Measurements from ENCODE around the gene SLC26A8. TPM values are rescaled to one million over a fixed set of nuclear protein-coding genes. Genes with fewer than 3 reads are reported as not detected.

SLC26A8 gene, protein sequence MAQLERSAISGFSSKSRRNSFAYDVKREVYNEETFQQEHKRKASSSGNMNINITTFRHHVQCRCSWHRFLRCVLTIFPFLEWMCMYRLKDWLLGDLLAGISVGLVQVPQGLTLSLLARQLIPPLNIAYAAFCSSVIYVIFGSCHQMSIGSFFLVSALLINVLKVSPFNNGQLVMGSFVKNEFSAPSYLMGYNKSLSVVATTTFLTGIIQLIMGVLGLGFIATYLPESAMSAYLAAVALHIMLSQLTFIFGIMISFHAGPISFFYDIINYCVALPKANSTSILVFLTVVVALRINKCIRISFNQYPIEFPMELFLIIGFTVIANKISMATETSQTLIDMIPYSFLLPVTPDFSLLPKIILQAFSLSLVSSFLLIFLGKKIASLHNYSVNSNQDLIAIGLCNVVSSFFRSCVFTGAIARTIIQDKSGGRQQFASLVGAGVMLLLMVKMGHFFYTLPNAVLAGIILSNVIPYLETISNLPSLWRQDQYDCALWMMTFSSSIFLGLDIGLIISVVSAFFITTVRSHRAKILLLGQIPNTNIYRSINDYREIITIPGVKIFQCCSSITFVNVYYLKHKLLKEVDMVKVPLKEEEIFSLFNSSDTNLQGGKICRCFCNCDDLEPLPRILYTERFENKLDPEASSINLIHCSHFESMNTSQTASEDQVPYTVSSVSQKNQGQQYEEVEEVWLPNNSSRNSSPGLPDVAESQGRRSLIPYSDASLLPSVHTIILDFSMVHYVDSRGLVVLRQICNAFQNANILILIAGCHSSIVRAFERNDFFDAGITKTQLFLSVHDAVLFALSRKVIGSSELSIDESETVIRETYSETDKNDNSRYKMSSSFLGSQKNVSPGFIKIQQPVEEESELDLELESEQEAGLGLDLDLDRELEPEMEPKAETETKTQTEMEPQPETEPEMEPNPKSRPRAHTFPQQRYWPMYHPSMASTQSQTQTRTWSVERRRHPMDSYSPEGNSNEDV
- under 1 TPM in 1 of 2 donors, not detected in 1; 0.06 TPM for total RNA-seq
- long read RNA-seq: 0 reads

DNA sequence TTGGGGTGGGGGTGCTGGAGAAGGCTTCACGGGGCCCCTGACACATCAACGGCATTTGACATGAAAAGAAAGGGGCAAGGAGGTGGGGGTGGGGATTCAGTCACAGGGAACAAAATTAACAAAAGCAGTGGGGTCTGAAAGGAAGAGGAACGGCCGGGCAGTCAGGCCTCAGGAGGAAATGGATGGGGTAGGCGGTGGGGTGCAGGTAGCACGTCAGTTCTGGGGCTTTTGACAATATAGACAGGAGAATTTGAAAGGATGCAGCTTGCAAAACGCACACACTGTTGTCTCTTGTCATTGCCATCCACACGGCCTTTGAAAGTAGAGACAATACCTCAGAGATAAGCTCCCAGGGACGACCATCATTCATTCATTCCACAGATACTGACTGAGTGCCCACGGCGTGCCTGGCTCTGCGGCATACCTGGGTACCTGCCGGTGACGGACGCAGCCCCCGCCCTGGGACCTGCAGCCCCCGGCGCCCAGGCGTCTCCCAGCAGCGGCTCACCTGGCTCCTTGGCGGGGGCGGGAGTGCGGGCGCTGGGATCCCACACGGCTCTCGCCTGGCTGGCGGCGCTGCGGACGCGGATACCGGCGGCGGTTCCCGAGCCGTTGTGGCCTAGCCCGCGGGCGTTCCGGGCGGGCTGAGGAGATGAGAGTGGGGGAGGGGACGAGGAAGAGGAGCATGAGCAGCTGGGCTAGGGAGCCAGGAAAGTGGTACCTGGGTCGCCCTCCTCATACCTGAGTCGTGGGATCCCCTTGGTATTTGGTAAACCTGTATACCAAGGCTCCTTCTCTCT, at the start of gene SLC26A8:
Gene SLC26A8, minus strand, starts transcription at position 646 of the 800 bp plus-strand sequence. CDS start 4,934 bp downstream, outside the sequence.
- intact Hi-C loops (cut with DNase I): loop anchor here in 1 of 2 donors (10.0 kb wide), 1 partner anchor 171 kb away; the partner anchor contains the start of gene BRPF3
- peak; percentile 21 for DNase-seq
- no peak for ATAC-seq

DNA sequence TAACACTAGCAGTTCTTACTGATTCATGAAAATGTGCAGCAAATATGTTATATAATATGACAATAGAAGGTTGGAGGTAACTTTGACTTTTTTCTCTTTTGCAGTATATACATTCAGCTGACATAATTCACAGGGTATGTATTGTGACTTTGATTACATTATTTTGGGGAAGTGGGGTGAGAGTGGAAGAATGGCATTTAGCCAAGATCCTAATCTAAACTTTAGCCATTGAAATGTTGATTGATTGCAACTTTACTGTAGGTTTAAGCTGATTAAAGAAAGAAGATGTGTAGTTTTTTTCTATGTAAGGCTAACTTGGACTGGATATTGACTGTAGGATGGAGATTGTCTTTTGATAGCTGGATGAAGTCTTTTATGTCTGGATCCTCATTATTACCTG, 49.1 kb upstream of the SLC26A8 start:
- DNase-seq (no peak), ATAC-seq (no peak)
- intact Hi-C loops (cut with DNase I): no loop called here

DNA sequence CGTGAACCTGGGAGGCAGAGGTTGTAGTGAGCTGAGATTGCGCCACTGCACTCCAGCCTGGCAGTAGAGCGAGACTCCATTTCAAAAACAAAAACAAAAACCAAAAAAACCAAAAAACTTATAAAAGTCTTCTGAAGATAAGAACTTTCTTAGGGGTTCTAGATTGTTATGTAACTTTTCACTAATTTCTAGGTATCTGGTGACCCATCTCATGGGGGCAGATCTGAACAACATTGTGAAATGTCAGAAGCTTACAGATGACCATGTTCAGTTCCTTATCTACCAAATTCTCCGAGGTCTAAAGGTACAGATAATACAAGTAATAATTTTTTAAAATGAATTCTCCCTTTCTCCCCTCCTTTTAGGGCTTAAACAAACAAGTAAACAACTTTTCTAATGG, 48.2 kb upstream of the SLC26A8 start:
- intact Hi-C loops (cut with DNase I): no loop called here
- DNase-seq (no peak), ATAC-seq (no peak)

DNA sequence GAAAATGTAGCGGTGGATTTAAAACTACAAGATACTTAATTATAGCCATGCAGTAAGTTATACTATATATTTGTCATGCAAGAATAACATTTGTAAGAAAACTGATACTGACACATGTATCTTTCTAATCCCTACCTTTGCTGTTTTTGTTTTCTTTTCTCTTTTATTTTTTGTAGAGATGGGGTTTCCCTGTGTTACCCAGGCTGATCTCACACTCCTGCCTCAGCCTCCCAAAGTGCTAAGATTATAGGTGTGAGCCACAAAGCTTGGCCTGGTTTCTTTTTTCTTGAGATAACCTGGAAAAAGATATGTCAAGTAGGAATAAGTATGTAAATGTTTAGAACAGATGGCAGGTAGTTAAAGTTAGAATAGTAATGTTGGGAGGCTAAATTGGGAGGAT, 47.3 kb upstream of the SLC26A8 start:
- intact Hi-C loops (cut with DNase I): no loop called here
- DNase-seq (no peak), ATAC-seq (no peak)

DNA sequence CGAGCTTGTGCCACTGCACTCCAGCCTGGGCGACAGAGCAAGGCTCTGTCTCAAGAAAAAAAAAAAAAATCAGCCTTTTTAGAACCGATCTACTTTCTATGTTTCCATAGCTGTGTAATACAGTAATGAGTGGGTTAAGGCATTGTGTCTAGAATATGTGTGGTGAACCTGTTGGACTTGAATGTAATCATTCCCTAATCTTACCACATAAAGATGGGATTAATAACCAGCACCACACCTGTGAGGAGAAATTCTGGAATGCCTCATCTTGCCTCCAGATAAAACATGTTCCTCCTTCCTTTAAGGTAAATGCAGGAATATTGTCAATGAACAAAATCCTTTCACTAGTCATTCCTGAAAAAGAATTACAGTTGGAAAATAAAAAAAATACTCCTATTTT, 46.8 kb upstream of the SLC26A8 start:
- intact Hi-C loops (cut with DNase I): no loop called here
- DNase-seq: no peak
- no peak for ATAC-seq

DNA sequence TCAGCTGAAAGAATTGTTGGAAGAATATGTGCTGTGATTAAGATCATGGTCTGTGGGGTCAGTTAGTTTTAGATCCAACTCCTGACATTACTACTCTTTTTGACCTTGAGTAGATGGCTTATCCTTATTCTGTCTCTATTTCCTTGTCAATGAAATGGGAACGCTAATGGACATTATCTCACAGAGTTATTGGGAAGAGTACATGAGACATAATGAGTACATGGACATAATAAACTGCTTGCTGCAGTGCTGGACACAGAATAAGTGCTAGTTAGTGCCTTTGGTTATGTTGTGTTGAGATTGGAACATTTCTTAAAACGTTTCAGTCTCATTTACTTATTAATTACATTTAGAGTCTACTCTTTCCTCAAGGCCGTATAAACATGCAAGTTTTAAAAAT, 45.8 kb upstream of the SLC26A8 start:
- no peak for DNase-seq
- ATAC-seq: no peak
- intact Hi-C loops (cut with DNase I): no loop called here

DNA sequence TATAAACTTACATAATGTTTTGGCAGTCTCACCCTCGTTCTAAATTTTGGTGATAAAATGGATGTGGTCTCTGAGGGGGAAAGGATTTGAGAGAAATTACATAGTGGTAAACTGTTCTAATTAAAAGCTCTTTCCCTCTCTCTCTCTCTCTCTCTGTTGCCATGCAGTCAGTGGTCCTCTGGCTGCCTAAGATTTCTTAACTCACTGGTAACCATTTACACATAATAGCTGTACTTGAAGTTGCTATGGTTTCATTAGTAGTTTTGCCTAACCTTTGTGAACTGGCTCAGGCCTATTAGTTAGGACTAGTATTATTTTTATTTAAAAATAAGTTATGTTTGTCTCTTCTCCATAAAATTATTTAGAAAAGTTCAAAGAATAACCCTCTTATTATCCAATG, 45.1 kb upstream of the SLC26A8 start:
- no peak for ATAC-seq
- intact Hi-C loops (cut with DNase I): no loop called here
- DNase-seq: no peak

DNA sequence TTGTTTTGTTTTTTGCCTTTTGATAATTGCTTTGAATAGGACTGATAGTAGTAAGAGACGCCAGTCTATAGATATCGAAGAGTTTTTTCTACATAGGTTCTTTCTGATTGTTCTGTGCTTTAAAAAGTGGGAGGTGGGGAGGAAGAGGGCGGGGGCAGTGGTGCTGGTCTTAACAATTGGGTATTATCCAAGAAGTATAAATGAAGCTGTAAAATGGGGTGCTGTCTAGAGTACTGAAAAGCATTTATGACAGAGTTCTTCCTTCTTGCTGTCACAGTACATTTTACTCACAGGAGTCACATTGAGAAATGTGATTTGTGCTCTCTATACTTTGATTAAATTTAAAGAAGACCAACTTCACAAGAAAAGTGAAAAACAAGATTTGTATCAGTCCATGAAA, 44.1 kb upstream of the SLC26A8 start:
- DNase-seq: no peak
- intact Hi-C loops (cut with DNase I): no loop called here
- ATAC-seq: no peak

DNA sequence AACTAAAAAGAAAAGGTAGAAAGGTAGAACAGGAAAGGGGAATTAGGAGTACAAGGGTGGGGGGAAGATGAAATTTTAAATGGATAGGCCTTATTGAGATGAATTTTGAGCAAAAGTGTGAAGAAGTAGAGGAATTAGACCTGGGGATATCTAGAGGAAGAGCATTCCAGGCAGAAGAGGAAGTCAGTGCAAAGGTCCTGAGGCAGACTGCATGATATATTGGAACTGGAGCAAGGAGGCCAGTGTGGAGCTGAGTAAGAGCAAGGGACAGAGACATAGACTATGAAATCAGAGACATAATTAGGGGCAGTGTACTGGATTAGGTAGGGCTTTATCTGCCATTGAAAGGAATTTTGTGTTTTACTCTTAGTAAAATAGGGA, 43.6 kb upstream of the SLC26A8 start:
- DNase-seq (no peak), ATAC-seq (peak in 1 of 2 donors; percentile 37)
- intact Hi-C loops (cut with DNase I): no loop called here

DNA sequence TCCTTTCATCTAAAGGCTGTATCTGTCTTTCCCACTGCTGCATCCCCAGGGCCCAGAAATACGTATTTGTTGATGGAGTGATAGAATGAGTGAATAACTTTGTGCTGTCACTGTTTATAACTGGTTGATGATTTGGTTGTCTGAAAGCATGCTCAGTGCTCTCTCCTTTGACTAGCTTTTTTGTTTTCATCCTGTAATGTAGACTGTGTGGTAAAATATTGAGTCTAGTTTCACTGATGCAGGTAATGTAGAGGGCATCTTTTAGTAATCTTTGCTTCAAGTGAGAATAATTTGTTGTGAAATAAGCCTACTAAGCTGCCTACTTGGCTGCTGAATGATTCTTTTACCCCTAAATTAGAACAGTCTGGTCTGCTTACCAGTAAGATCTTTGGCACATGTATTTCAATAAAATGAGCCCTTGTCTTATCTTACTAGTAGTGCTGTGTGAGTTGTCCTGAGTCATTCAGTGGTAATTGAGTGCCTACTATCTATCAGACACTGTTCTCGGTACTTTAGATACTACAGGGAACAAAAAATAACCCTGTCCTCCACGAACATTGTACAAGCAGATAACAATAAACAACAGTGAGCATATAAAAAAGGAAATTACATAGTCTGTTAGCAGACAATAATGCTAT, 43.1 kb upstream of the SLC26A8 start:
- ATAC-seq: peak; percentile 64 to 94
- DNase-seq: no peak
- intact Hi-C loops (cut with DNase I): no loop called here

DNA sequence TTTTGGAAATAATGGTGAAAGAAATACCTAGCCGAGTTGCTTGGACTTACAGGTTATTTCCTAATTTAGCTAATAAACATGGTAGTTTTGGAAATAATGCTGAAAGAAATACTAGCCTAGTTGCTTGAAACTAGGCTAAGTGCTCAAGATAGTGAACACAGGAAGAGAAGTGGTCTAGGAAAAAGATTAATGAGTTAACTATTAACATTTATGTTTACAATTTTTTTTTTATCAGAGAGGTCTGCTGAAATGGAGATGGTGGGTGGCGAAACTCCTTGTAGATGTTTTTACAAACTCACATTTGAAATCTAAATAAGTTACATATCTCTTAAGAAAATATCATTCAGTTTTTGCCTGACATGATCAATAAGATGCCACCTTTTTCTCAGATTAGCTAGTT, 42.4 kb upstream of the SLC26A8 start:
- ATAC-seq (no peak), DNase-seq (no peak)
- intact Hi-C loops (cut with DNase I): no loop called here

DNA sequence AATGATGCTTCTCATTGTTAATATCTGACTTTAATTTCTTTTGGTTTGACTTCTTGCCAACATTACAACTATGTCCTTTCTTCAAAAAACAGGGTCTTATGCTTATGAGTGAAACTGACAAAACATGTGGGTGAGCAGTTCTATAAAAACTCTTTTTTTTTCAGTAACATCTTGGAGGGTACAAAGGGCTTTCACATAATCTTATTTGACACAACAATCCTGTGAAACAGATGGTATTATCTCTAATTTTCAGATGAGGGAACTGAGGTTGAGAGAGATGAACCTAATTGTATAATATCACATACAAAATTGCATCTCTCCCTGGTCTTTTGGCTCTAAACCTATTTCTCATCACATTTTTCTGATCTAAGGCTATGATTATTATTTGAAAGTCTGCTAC, 41.5 kb upstream of the SLC26A8 start:
- DNase-seq (no peak), ATAC-seq (no peak)
- intact Hi-C loops (cut with DNase I): no loop called here

DNA sequence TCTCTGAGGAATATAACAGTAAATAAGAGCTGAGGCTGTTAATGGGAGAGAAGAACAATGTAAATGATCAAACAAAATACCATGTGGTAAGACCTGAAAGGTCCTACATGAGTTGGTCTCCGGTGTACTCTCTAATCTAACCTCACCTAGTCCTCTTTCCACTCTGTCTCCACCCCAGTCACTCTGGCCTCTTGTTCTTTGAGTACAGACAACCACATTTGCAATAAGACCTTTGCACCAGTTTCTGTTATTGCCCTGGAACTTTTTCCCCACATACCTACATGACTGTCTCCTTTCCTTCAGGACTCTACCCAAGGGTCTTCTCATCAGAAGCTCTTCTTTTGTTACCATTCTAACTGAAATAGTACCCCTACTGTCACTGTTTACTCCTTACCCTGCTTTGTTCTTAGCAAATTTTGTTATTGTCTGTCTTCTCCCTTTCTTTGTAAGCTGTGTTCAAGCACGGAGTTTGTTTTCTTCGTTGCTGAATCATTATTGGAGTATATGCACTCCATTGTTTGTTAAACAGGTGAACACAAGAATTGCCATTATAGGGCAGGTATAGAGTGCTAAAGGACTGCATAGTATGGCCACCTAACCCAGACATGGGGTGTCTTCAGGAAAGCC, 40.4 kb upstream of the SLC26A8 start:
- ATAC-seq (no peak), DNase-seq (no peak)
- intact Hi-C loops (cut with DNase I): no loop called here

DNA sequence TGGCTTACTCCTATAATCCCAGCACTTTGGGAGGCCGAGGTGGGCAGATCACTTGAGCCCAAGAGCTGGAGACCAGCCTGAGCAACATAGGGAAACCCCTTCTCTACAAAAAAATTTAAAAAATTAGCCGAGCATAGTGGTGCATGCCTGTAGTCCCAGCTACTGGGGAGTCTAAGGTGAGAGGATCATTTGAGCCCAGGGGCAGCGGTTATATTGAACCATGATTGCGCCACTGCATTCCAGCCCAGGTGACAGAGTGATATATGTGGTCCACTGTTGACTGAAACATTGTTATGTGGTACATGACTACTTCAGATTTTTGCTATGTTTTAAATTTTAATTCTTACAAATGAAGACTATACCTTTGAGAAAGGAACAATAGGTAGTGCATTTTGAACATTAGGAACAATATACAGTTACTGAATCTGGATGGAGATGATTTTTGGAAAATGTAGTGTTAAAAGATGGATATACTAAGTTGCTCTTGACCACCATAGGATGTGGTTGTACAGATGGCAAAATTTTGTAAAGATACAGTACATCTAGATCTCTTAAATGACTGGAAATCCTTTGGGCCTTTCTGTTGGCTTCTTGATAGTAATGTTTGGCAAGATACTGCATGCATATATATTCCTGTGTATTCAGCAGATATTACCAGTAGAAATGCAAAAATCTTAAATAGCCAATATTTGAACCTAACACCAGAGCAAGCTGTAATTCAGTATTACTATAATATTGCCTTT, 39.0 kb upstream of the SLC26A8 start:
- intact Hi-C loops (cut with DNase I): no loop called here
- ATAC-seq (no peak), DNase-seq (no peak)

DNA sequence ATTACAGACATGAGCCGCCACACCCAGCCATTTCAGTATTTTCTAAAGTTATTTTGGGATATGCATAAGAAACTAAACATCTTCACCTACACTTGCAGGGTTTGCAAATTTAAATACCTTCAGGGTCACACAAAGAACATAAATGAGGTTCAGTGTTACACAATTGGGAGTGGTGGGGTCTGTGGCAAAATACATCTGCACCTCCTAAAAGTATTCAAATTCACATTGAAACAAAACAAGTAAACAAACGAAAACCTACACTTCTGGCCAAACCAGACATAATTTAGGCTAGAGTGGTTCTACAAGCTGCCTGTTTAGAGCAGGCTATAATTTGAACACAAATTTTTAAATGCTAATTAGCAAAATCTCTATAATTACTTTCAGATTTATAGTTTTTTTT, 37.8 kb upstream of the SLC26A8 start:
- intact Hi-C loops (cut with DNase I): no loop called here
- ATAC-seq: no peak

DNA sequence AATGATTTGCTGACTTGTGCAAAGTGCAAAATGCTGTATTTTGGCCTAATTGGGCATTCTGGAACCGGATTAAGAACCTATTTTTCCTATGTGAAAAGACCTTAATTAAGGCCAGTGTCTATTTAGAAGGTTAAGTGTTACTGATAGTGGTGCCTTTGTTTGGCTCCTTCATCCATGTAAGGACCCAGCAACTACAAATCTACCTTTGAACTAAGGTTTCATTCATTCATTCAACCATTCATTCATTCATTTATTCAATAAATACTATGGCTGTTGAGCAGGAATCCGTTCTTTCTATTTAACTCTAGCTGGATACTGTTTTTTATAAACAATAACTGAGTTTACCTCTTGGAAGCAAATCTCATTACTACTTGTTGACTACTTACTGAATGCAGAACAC, 36.8 kb upstream of the SLC26A8 start:
- DNase-seq (no peak), ATAC-seq (no peak)
- intact Hi-C loops (cut with DNase I): no loop called here

More for the DNA sequence above, 37.8 kb upstream of the SLC26A8 start:
- DNase-seq: no peak

DNA sequence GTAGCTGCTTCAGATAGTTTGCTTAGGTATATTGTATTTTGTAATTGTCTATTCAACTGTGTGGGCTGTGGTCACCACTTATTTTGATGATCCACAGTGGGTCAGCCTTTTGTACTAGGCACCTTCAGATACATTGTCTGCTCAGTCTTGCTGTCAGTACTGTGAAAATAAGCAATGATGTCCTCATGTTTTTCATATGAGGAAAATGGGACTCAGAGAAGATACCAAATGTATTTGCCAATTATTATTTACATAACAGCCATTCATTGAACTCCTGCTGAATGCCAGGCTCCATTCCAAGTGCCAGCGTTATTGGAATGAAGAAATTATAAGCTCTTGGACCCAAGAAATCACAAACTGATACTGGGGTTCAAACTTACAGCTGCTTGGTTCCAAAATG, 31.7 kb upstream of the SLC26A8 start:
- intact Hi-C loops (cut with DNase I): no loop called here
- no peak for DNase-seq
- ATAC-seq: no peak

DNA sequence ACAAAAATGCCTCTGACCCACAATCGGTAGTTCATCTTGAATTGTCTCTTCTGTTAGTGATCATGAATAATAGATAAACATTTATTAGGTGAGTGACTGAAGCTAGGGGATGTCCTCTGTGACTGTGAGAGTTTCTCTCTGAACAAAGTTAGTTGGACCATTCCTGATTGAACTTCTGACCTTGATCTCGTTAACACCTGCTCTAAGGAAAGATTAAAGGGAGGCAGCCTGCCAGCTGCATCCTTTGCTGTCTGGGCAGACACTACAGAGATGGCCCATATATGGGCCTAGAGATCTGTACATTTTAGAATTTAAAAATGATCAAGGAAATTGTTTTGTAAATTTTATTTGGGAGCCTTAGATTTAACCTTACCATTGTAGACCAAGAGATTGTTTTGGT, 30.5 kb upstream of the SLC26A8 start:
- ATAC-seq (no peak), DNase-seq (no peak)
- intact Hi-C loops (cut with DNase I): no loop called here

Measured in left cardiac atrium (tissue), 4 donors.